Subcutaneous preadipocyte (primary cell): Measurements from ENCODE around the gene MED20. TPM values are rescaled to one million over a fixed set of nuclear protein-coding genes. Genes with fewer than 3 reads are reported as not detected.

ENCODE experiments used
- small RNA-seq: library from RNA; depleted of rRNA; stranded (forward); fragments of <200 nt; gene quantifications from one replicate; pipeline ENCODE3, GENCODE V24; 2012
- total RNA-seq: library from RNA; depleted of rRNA; stranded (reverse); fragments of >200 nt; gene quantifications from 2 replicates; pipeline ENCODE4 v1.2.3, GENCODE V29; 2012

The MED20 gene
- total RNA-seq: 17.6 and 20.5 TPM in 2 replicates

GRCh38 chr6:41920921-41921711 is at the start of gene MED20, which contains the start of gene BYSL:
MED20 (minus strand) TSS chr6:41921139; CDS start chr6:41921018, 121 bp downstream.
BYSL (plus strand) TSS chr6:41921499; CDS start chr6:41921563, 64 bp downstream.

GRCh38 chr6:41941280-41942066 is 20.5 kb upstream of the MED20 start, which contains the start of gene CCND3:
CCND3 (minus strand) TSS chr6:41941808; CDS start chr6:41941649, 159 bp downstream.

GRCh38 chr6:41895300-41896233 is 25.4 kb downstream of the MED20 start, which contains the start of gene USP49:
USP49 (minus strand) TSS chr6:41895375; CDS start chr6:41806983, 88,392 bp downstream.

Small RNAs within 50 kb of the gene (small RNA-seq; reads per million reads assigned to genes)
- gene RF00019: not detected

Other genes with a start within 250 kb of the MED20 start
- 2.0 and 3.7 TPM in 2 replicates for gene TFEB, start 185.5 kb downstream of the MED20 start, total RNA-seq
- not detected in 2 replicates for gene PGC, start 173.7 kb downstream of the MED20 start, total RNA-seq
- gene FRS3, start 141.2 kb downstream of the MED20 start, total RNA-seq: 1.1 and 1.8 TPM in 2 replicates
- 1.8 TPM in 1 of 2 replicates, not detected in the other for gene PRICKLE4, start 140.4 kb downstream of the MED20 start, total RNA-seq
- gene TOMM6, start 133.4 kb downstream of the MED20 start, total RNA-seq: 77.2 and 94.8 TPM in 2 replicates
- gene USP49, start 25.8 kb downstream of the MED20 start, total RNA-seq: 2.0 and 2.2 TPM in 2 replicates
- gene BYSL, start 360 bp upstream of the MED20 start, total RNA-seq: 24.6 and 28.9 TPM in 2 replicates
- gene CCND3, start 20.7 kb upstream of the MED20 start, total RNA-seq: 38.6 and 50.2 TPM in 2 replicates
- 20.2 and 20.9 TPM in 2 replicates for gene TAF8, start 129.4 kb upstream of the MED20 start, total RNA-seq
- gene C6orf132, start 221.5 kb upstream of the MED20 start, total RNA-seq: 4.5 and 5.5 TPM in 2 replicates